Liver (tissue), 2 donors: ENCODE measurements around the gene TMEM63C.

ENCODE experiments used
- YY1 ChIP-seq: IDR thresholded peaks from 2 replicates; pipeline ENCODE4 v1.6.1; 2016; ENCODE audit warnings: antibody characterized with exemption, mild to moderate bottlenecking
- TF ChIP-seq, protein P1 (sequence below): fragments of 150-350 bp; IDR thresholded peaks from 2 replicates; pipeline ENCODE4 v1.5.1; 2017; ENCODE audit warnings: improper control_type of control experiment, low read depth, low read length; ENCODE audit not compliant: missing input control
- donor health status: healthy.

DNA sequence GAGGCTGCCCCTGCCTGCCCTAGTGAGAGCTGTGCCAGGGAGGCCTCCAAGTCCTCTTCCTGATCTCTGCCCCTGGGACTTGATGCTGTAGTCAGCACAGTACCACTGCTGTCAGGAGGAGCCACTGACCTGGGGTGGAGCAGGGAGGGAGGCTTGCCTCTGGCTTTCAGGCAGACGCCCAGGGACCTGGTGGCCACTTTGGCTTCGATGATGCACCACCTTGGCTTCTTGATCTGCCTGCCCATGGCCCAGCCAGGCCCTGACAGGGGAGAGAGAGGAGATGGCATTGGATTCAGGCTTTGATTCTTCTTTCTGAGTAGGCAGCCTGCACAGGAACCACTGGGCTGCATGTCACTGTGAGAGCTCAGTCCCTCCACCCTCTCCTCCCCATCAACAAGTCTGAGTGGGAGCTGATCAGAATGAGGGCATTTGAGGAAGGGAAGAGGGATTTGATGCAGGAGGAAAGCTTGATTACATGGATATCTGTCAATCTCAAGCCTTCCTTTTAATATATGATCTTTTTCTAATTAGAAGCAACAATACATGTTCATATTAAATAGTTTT, 24.7 kb downstream of the TMEM63C start:
- TF ChIP-seq, protein P1, sequence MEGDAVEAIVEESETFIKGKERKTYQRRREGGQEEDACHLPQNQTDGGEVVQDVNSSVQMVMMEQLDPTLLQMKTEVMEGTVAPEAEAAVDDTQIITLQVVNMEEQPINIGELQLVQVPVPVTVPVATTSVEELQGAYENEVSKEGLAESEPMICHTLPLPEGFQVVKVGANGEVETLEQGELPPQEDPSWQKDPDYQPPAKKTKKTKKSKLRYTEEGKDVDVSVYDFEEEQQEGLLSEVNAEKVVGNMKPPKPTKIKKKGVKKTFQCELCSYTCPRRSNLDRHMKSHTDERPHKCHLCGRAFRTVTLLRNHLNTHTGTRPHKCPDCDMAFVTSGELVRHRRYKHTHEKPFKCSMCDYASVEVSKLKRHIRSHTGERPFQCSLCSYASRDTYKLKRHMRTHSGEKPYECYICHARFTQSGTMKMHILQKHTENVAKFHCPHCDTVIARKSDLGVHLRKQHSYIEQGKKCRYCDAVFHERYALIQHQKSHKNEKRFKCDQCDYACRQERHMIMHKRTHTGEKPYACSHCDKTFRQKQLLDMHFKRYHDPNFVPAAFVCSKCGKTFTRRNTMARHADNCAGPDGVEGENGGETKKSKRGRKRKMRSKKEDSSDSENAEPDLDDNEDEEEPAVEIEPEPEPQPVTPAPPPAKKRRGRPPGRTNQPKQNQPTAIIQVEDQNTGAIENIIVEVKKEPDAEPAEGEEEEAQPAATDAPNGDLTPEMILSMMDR = no peak
- TF ChIP-seq YY1 = no peak
